Caco-2 (cell line): ENCODE data around the gene C7orf33. TPM values are rescaled to one million over a fixed set of nuclear protein-coding genes. Genes with fewer than 3 reads are reported as not detected.

Experiments used
- Bru-seq: library from RNA; stranded (reverse); fragments of 400-500 nt; gene quantifications from one replicate; lab custom pipeline; 2021; lab: Mats Ljungman, UMichigan
- BruChase-seq, 2 experiments: library from RNA; stranded (reverse); fragments of 400-500 nt; gene quantifications; one replicate each; lab custom pipeline; 2021; lab: Mats Ljungman, UMichigan
- BruUV-seq: library from RNA; stranded (reverse); fragments of 400-500 nt; replicated peaks from 2 replicates; lab custom pipeline; 2021; lab: Mats Ljungman, UMichigan
- CTCF ChIA-PET: fragments of 300-600 bp; sonication (Branson Sonifier 250); formaldehyde crosslinking; loops from one replicate; lab custom pipeline; 2022; ENCODE audit warnings: antibody characterized with exemption; lab: Charles Lee
- POLR2A ChIA-PET: fragments of 300-600 bp; sonication (Branson Sonifier 250); formaldehyde crosslinking; loops from one replicate; lab custom pipeline; 2022; ENCODE audit warnings: antibody characterized with exemption; lab: Charles Lee
- DNase-seq, 2 experiments: peaks; one replicate each; pipeline versions ENCODE4 v3.0.0 to v3.0.0-alpha.2; 2020 to 2022
- H3K27me3 ChIP-seq: replicated peaks from 2 replicates; pipeline ENCODE4 v1.6.0; 2011; ENCODE audit warnings: low read length; ENCODE audit not compliant: control insufficient read depth, insufficient read depth
- H3K36me3 ChIP-seq: 2 replicates; pipeline ENCODE4 v1.5.1; 2011; ENCODE audit warnings: low read length; ENCODE audit not compliant: control insufficient read depth, insufficient read depth
- H3K4me1 ChIP-seq: fragments of 250-450 bp; sonication (Bioruptor Pico); 2 replicates; pipeline ENCODE4 v1.5.1; 2020; ENCODE audit warnings: mild to moderate bottlenecking
- H3K4me3 ChIP-seq: 2 replicates; pipeline ENCODE4 v1.5.1; 2011; ENCODE audit warnings: low read depth, mild to moderate bottlenecking, control low read depth, low read length
- H3K9me3 ChIP-seq: fragments of 250-450 bp; sonication (Bioruptor Pico); 2 replicates; pipeline ENCODE4 v1.5.1; 2020; ENCODE audit warnings: mild to moderate bottlenecking, moderate library complexity
- H3K27ac Mint-ChIP-seq: one replicate; pipeline ENCODE4 v1.8.0; 2022; ENCODE audit warnings: mixed read lengths; ENCODE audit not compliant: unreplicated experiment
- H3K27me3 Mint-ChIP-seq: one replicate; pipeline ENCODE4 v1.8.0; 2022; ENCODE audit warnings: mixed read lengths; ENCODE audit not compliant: insufficient read depth, unreplicated experiment
- H3K36me3 Mint-ChIP-seq: one replicate; pipeline ENCODE4 v1.8.0; 2022; ENCODE audit warnings: mild to moderate bottlenecking, mixed read lengths; ENCODE audit not compliant: insufficient read depth, unreplicated experiment
- H3K4me1 Mint-ChIP-seq: one replicate; pipeline ENCODE4 v1.8.0; 2022; ENCODE audit warnings: low read depth, mixed read lengths; ENCODE audit not compliant: unreplicated experiment
- H3K4me3 Mint-ChIP-seq: one replicate; pipeline ENCODE4 v1.8.0; 2022; ENCODE audit warnings: mild to moderate bottlenecking, moderate library complexity, mixed read lengths; ENCODE audit not compliant: unreplicated experiment
- H3K9me3 Mint-ChIP-seq: one replicate; pipeline ENCODE4 v1.8.0; 2022; ENCODE audit warnings: mixed read lengths; ENCODE audit not compliant: unreplicated experiment
- intact Hi-C: fragments of 100-400 bp; cut with micrococcal nuclease; formaldehyde crosslinking; loops from one replicate; pipeline ENCODE4 v1.10.0; 2022; ENCODE audit not compliant: unreplicated experiment
- long read RNA-seq: library from polyadenylated mRNA; stranded (forward); transcript quantifications from one replicate; pipeline ENCODE4 v2.0.0, GENCODE V29; 2022
- total RNA-seq: library from RNA; stranded (reverse); gene quantifications from 2 replicates; pipeline ENCODE4 v1.2.3, GENCODE V29; 2022
- TF ChIP-seq, protein P1 (sequence below), 2 experiments: fragments of 200-600 bp in 1 of 2; IDR thresholded peaks; 1 replicate in 1 of 2; 2 replicates in 1 of 2; pipeline versions ENCODE4 v1.5.1 to v1.8.0; 2011 to 2022; ENCODE audit warnings: antibody characterized with exemption in 1 of 2, control low read depth in 1 of 2, inconsistent platforms in 1 of 2, low read depth in 1 of 2, low read length in 1 of 2, mild to moderate bottlenecking in 1 of 2, moderate library complexity in 1 of 2; ENCODE audit not compliant: insufficient read depth in 1 of 2, severe bottlenecking in 1 of 2, unreplicated experiment in 1 of 2

C7orf33 gene, protein sequence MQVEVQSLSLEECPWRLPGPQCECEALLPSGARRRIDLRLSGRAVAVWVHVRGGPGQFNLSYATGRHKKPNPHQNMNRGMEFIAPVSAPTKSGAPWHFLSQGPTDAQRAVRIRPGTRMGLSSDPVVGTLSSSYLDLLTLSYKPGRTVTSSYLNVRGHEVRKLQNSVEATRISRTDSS
- 0.23 TPM in 1 of 2 replicates, not detected in the other for total RNA-seq
- Bru-seq, nascent RNA, result percentile 34 among the genes with signal in this experiment
- percentile 40 among the genes with signal in this experiment for BruChase-seq, experiment 1, labeled RNA remaining after a 2-hour chase
- BruChase-seq, experiment 2, labeled RNA remaining after a 6-hour chase, result percentile 35 among the genes with signal in this experiment
- long read RNA-seq, result 0 reads

DNA sequence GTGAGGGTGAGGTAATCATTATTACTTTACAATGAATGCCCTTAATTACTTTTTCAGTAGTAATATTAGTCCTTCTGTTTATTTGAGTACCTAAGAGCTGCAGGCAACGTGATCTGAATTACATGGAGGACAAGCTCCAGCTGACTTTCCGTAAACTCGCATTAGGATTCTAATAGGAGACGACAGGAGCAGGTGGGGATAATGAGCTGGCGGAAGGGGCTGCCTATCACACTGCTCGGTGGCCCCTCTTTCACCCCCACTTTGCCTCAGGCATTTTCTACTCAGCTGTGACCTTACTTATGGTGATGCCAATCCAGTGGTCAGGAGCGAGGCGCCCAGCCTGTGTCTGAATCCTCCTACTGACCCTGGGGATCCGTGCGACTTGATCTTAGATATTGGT lies at the start of gene C7orf33:
TSS of gene C7orf33 (plus strand) at position 296 of the 400 bp plus-strand sequence. CDS start 160 bp downstream, outside the sequence.
- H3K4me1 ChIP-seq, result no peaks in the 10 kb centered on the region
- ChIA-PET POLR2A (no interaction called here), CTCF (no interaction called here)
- DNase-seq, result no peak
- Mint-ChIP-seq H3K4me3 (no peak within 1 kb of the TSS), H3K36me3 (no peaks in the 10 kb centered on the region), H3K27me3 (peaks cover 3% of the 10 kb centered on the region), H3K4me1 (no peaks in the 10 kb centered on the region), H3K27ac (no peak within 1 kb of the TSS), H3K9me3 (no peaks in the 10 kb centered on the region)
- no TSS peak for BruUV-seq
- no peaks in the 10 kb centered on the region; the same call in 1 of the 2 replicates for H3K27me3 ChIP-seq
- H3K4me3 ChIP-seq, result no peak within 1 kb of the TSS
- TF ChIP-seq, protein P1, sequence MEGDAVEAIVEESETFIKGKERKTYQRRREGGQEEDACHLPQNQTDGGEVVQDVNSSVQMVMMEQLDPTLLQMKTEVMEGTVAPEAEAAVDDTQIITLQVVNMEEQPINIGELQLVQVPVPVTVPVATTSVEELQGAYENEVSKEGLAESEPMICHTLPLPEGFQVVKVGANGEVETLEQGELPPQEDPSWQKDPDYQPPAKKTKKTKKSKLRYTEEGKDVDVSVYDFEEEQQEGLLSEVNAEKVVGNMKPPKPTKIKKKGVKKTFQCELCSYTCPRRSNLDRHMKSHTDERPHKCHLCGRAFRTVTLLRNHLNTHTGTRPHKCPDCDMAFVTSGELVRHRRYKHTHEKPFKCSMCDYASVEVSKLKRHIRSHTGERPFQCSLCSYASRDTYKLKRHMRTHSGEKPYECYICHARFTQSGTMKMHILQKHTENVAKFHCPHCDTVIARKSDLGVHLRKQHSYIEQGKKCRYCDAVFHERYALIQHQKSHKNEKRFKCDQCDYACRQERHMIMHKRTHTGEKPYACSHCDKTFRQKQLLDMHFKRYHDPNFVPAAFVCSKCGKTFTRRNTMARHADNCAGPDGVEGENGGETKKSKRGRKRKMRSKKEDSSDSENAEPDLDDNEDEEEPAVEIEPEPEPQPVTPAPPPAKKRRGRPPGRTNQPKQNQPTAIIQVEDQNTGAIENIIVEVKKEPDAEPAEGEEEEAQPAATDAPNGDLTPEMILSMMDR (IDR thresholded peaks at IDR 0.05; ENCODE audit: insufficient read depth in 1 of 2, low read depth in 1 of 2, low read length in 1 of 2, severe bottlenecking in 1 of 2, unreplicated experiment in 1 of 2), result no peak
- intact Hi-C loops, result no loop called here
- H3K9me3 ChIP-seq, result no peaks in the 10 kb centered on the region
- H3K36me3 ChIP-seq, result no peaks in the 10 kb centered on the region

DNA sequence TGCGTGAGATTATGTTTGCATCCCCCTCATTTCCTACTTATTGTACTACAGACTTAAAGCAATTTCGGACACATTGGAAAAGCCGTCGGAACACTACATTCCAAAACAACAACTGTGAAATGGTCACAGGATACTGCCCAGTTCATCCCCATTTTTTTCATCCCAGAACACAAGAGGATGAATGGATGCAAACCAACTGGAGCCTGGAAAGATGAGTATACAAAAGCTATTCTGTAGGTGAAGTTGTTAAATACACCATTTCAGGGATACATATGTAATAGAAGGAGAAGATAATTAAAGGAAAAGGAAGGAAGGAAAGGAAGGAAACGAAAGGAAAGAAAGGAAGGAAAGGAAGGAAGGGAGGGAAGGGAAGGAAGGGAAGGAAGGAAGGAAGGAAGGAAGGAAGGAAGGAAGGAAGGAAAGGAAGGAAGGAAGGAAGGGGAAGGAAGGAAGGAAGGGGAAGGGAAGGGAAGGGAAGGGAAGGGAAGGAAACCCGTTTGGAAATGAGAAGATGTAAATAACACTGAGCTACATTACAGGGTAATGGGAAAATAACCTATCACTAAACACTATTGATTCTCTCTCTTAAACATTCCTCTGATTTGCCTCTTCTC lies 48.6 kb upstream of the C7orf33 start:
- no peak overlapping the region for H3K27ac Mint-ChIP-seq
- H3K36me3 Mint-ChIP-seq, result no peaks in the 10 kb centered on the region
- intact Hi-C loops, result no loop called here
- peaks cover 5% of the 10 kb centered on the region for H3K27me3 Mint-ChIP-seq
- Histone ChIP-seq H3K36me3 (no peaks in the 10 kb centered on the region), H3K4me1 (no peaks in the 10 kb centered on the region), H3K27me3 (0 out of 2 replicates have a peak, but pooled peaks cover 1% of the 10 kb centered on the region), H3K9me3 (no peaks in the 10 kb centered on the region), H3K4me3 (no peak overlapping the region)
- DNase-seq, result no peak
- no peak overlapping the region for H3K4me3 Mint-ChIP-seq
- H3K4me1 Mint-ChIP-seq, result no peaks in the 10 kb centered on the region
- TF ChIP-seq, protein P1 (IDR thresholded peaks at IDR 0.05; ENCODE audit: insufficient read depth in 1 of 2, low read depth in 1 of 2, low read length in 1 of 2, severe bottlenecking in 1 of 2, unreplicated experiment in 1 of 2), result no peak
- no peaks in the 10 kb centered on the region for H3K9me3 Mint-ChIP-seq
- ChIA-PET CTCF (no interaction called here), POLR2A (no interaction called here)
- no TSS peak for BruUV-seq

DNA sequence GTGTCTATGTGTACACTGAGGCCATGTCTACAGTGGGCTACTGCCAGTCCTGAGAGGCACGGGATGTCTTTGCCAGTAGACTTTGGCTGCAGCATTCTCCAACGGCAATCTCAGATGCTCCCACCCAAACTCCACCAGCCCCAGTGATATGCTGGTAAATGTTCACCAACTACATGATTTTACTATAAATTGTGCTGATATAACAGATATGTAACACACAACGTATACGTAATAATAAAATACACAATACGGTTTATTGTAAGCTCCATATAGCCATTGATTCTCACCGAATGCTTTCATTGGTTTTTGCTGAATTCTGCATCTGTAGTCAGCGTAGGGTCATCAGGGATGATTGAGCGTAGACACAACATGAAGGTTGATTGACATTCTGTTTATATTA lies 47.3 kb upstream of the C7orf33 start:
- Mint-ChIP-seq H3K27me3 (peaks cover 4% of the 10 kb centered on the region), H3K9me3 (no peaks in the 10 kb centered on the region), H3K4me3 (no peak overlapping the region), H3K36me3 (no peaks in the 10 kb centered on the region), H3K27ac (no peak overlapping the region), H3K4me1 (no peaks in the 10 kb centered on the region)
- H3K9me3 ChIP-seq, result no peaks in the 10 kb centered on the region
- ChIA-PET CTCF (no interaction called here), POLR2A (no interaction called here)
- 0 out of 2 replicates have a peak, but pooled peaks cover 1% of the 10 kb centered on the region for H3K27me3 ChIP-seq
- no peak overlapping the region for H3K4me3 ChIP-seq
- DNase-seq, result no peak
- intact Hi-C loops, result no loop called here
- no TSS peak for BruUV-seq
- TF ChIP-seq, protein P1 (IDR thresholded peaks at IDR 0.05; ENCODE audit: insufficient read depth in 1 of 2, low read depth in 1 of 2, low read length in 1 of 2, severe bottlenecking in 1 of 2, unreplicated experiment in 1 of 2), result no peak
- H3K36me3 ChIP-seq, result no peaks in the 10 kb centered on the region
- no peaks in the 10 kb centered on the region for H3K4me1 ChIP-seq
